RPMI7951 (cell line): ENCODE results near the gene OPRD1. TPM values are rescaled to one million over a fixed set of nuclear protein-coding genes. Genes with fewer than 3 reads are reported as not detected.
"Not testable (repeated sequence)": the region's sequence is repeated elsewhere in the genome, so short reads cannot be mapped to it uniquely, and the experiment has no call there.

ENCODE experiments used
- DNase-seq: peaks from one replicate; pipeline ENCODE4 v3.0.0-alpha.2; 2012; ENCODE audit warnings: low read depth
- total RNA-seq: library from RNA; depleted of rRNA; stranded (reverse); fragments of >200 nt; shearing (Covaris generic); gene quantifications from 2 replicates; pipeline ENCODE4 v1.2.3, GENCODE V29; 2014

Gene OPRD1
- total RNA-seq, 1 experiment from 2014 or later = 0.96 TPM

DNA sequence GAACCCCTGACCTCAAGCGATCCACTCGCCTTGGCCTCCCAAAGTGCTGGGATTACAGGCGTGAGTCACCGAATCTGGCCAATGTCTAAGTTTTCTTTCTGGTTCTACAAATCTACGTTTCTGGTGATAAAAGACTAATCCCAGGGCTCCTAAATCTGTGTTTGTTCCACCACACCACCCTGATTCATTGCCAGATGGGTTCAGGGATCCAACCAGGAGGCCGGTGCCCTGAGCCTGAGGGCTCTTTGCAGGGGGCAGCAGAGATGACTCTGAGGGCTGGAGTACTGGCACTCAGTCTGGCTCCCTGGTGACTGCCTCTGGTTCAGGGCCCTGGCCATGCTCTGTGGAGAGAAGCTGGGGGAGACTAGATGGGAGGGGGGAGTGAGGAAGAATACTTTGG lies 10.5 kb upstream of the OPRD1 start:
- peak; percentile 56 for DNase-seq

DNA sequence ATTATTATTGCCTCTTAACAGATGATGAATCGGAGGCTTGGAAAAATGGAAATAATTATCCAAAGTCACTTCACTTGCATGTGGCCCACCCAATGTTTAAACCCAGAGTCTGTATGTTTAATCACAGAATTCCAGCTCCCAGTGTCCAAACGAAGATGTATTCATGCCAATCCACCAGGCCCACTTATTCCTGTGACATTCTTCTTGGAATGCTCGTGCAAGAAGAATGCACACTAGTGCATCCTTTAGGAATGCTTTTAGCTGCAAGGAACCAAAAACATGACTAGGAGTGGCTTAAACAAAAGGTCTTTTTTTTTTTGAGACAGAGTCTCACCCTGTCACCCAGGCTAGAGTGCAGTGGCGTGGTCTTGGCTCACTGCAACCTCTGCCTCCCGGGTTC lies 8.9 kb upstream of the OPRD1 start:
- no peak for DNase-seq

- DNase-seq = no peak
Measured at GRCh38 chr1:28803662-28804061, 8.3 kb upstream of the OPRD1 start.

DNA sequence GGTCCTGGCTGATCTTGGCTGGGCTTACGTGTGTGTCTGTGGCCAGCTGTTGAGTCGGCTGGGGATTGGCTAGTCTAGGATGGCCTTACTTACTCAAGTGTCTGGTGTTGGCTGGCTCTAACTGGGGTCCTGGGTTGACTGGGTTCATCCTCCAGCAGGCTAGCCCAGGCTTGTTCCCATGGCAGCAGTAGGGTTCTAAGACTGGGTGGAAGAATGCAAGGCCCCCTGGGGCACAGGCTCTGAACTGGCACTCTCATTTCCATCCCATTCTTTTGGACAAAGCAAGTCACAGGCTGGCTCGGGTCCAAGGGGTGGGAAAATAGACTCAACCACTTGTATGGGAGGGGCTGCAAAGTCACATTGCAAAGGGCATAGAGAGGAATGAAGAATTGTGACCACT lies 7.9 kb upstream of the OPRD1 start:
- no peak for DNase-seq

GRCh38 chr1:28807046-28807445 lies 4.9 kb upstream of the OPRD1 start:
- no peak for DNase-seq

DNA sequence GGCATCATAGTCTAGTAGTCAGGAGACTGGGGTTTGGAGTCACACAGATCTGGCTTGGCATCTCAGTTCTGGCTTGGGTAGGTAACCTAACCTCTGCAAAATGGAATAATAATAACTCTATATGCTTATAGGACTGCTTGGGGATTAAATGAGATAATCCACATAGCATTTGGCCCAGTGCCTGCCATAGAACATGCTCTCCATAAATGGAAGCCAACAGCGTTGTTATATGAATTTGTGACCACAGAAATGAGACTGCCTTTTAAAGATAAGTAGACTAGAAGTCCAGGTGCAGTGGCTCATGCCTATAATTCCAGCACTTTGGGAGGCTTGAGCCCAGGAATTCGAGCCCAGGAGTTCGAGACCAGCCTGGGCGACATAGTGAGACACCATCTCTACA lies 4.0 kb upstream of the OPRD1 start:
- DNase-seq = no peak

DNA sequence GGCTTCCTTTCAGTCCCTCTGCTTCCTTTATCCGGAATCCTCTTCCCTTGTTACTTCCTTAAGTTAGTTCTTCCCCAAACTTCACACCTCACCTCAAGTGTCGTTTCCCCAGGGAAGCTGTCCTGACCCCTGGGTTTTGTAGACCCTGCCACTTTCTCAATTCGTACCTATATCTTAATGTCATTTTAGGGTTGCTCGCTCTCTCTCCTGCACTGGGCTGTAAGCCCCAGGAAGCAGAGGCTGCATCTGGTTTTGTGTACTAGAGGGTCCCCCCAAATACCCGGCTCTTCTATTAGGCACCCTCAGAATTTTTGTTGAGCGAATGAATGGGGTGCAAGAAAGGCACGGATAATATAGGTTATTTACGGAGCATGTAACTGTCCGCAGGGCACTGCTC lies 603 bp upstream of the OPRD1 start:
- DNase-seq = no peak

DNA sequence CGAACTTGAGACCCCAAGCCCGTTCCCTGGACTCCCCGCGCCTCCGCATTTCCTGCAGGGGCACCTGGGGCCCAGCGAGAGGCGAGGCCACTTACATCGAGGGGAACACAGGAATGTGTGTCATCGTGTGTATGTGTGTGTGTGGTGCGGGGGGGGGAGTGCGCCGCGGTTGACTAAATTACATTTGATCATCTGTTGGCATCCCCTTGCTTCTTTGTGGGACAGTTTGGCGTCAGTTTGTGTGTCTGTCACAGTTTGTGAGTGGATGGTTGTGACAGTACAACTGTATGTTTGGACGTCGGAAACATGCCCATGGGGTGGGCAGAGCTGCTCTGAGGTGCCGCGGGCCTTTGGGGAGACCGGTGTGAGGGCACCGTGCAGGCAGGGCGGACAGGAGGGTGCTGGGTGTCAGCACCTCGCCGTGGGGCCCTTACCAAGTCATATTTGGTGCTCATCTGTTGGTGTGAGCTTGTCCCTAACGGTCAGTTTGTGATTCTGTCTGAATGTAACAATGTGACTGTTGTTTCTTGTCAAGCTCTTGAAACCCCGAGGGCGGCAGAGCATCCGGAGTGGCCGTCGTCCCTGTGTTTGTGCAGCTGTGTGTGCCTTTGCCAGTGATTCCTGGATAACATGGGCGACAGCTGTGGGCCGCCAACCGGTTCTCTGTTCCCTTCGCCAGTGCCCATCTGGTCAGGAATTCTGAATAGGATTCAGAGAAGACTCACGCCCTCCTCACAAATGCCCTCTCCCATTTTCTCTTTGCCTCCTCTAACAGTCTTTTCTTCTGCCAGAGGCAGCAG lies 899 bp downstream of the OPRD1 start:
- peak; percentile 74 for DNase-seq

DNA sequence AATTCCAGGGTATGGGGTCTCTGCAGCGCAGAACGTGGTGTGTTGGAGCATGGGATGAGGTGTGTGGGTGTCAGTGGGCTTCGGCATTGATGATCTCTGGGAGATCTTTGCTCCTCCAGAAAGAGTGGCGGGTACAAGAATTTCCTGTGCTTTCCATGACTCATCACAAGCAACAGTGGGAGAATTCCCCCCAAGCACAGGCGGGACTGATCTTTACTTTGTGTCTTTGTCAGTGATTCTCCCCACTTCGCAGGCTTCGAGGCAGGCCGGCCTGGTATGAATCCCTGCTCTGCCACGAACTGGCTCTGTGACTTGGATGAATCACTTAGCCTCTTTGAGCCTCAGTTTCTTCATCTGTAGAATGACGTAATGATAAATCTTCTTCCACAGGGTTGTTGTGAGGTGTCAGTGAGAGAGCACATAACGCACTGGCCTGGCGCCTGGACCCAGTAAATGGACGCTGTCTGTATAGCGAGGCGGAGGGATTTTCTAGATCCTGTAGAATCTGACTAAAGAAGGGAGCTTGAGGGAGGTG lies 2.0 kb downstream of the OPRD1 start:
- peak; percentile 58 for DNase-seq

DNA sequence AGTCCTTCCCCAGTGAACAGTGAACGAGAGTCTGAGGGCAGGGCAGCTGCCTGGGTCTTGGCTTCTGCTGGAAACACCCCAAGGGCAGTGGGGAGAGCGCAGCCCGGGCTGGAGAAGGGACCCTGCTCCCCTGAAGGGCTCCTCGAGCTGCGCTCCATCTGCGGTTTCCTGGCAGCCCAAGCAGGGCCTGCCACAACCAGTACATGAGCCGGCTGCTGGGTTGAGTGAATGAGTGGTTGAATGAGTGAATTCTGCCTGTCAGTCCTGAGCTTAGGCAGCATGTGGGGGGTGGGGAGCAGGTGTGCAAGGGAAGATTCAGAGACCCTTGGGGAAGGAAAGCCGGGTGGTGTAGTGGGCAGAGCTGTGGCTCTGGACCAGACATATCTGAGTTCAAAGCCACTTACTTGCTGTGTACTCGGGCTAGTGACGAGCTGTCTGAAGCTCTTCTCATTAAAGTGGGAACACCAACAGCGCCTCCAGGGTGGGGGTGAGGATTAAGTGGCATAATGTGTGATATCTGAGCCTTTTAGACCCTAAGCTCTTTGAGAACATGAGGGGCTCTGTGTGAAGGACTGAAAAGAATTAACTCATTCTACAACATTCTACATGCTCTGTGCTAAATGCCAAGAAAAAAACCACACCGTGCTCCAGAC lies 3.7 kb downstream of the OPRD1 start:
- peak; percentile 19 for DNase-seq

GRCh38 chr1:28817133-28817532 lies 5.2 kb downstream of the OPRD1 start:
- no peak for DNase-seq

DNA sequence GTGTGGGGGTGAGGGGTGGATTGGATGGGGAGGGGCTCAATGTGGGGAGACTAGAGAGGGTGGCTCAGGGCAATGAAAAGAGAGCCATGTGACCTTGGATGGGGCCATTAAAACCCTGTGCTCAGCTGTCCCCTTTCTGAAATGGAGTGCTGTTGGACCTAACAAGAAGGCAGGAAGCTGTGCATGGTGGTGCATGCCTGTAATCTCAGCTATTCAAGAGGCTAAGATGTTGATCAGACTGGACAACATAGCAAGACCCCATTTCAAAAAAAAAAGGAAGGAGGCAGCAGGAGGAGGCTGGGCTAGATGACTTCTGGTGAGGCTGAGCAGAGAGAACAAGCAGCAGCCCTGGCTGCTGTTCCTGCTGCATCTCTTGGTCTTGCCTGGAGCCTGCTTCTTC lies 7.0 kb downstream of the OPRD1 start:
- DNase-seq = no peak

DNA sequence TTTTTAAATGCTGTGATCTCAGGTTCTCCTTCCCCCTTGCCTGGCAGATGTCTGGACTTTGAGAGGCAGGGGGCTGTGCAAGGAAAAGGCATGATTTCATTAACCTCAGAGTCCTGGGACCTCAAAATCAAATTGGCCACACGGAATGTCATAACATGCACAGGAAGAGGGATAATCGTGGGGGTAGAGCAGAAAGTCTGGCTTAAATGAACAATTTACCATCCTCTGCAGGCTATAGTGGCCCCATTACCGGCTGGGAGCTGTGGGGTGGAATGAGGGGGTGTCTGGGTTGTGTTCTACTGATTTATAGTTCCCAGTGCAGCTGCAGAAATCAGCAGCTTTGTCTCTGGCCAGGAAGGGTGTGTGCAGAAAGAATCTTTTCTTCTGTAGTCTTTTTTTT lies 10.8 kb downstream of the OPRD1 start:
- DNase-seq = no peak

DNA sequence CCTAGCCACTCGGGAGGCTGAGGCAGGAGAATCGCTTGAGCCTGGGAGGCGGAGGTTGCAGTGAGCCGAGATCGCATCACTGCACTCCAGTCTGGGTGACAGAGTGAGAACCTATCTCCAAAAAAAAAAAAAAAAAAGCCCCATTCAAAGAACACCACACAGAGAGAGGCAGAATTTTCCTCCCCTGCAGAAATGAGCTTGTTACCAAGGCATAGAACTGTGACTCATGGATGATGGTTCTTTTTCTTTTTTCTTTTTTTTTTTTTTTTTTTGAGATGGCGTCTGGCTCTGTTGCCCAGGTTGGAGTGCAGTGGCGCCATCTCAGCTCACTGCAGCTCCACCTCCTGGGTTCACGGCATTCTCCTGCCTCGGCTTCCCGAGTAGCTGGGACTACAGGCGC lies 12.1 kb downstream of the OPRD1 start:
- peak; percentile 42 for DNase-seq

DNA sequence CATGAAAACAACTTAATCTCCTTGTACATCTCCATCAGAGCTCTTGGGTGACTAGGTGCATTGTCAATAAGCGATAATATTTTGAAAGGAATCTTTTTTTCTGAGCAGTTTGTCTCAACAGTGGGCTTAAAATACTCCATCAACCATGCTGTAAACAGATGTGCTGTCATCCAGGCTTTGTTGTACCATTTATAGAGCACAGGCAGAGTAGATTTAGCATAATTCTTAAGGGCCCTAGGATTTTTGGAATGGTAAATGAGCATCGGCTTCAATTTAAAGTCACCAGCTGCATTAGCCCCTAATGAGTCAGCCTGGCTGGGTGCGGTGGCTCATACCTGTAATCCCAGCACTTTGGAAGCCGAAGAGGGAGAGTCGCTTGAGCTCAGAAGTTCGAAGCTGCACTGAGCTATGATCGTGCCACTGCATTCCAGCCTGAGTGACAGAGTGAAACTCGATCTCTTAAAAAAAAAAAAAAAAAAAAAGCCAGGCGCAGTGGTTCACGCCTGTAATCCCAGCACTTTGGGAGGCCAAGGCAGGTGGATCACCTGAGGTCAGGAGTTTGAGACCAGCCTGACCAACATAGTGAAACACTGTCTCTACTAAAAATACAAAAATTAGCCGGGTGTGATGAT lies 16.4 kb downstream of the OPRD1 start:
- DNase-seq = not testable (repeated sequence)

DNA sequence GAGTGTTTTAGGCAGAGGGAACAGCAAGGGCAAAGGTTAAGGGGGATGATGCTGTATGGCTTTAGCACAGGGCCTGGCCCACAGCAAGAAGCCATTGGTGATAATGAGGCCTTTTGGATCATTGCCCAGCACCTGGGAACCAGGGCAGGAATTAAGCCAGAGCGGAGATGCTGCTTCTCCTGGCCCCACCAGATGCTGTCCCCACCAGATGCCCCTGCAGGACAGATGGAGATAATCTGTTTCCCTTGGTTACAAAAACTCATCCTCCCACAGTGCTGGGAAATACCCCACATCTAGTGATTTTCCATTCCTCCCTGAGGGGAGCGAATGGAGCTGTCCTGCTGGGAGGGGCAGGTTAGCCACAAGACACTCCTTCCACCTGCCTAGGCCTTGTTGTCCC lies 18.8 kb downstream of the OPRD1 start:
- DNase-seq = peak; percentile 62

- DNase-seq = no peak
Measured at GRCh38 chr1:28832966-28833365, 21.0 kb downstream of the OPRD1 start.

DNA sequence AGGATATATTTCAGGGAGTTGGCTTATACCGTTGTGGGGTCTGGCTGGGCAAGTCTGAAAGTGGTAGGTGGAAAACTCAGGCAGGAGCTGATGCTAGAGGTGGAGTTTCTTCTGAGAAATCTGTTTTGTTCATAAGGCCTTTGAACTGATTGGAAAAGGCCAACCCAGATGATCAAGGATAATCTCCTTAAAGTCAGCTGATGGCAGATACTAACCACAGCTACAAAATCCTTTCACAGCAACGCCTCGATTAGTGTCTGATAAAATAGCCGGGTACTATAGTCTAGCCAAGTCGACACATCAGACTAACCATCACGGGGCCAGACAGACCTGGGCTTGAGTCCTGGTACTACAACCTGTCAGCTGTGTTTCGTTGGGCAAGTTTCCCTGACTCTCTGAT lies 21.4 kb downstream of the OPRD1 start:
- no peak for DNase-seq

DNA sequence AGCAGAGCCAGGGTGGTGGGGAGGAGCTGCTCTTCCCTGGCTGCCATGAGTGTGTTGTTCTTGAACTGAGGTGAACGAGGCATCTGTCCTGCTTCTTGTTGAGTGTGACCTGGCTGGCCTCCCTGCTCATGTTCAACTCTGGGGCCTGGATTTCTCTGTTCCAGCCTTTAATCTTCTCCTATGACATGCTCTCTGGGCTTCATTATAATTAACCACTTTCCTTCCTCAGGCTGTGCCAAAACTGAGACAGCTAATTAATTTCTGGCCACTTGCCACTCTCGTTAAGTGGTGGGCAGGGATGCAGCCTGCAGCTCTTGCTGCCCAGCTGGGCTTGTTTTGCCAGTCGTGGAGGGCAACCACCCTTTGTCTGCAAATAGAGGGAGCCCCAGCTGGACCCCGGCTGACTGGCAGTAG lies 23.3 kb downstream of the OPRD1 start:
- peak; percentile 51 for DNase-seq

- DNase-seq = no peak
Measured at GRCh38 chr1:28836421-28836956, 24.5 kb downstream of the OPRD1 start.

GRCh38 chr1:28840928-28841544 lies 29.1 kb downstream of the OPRD1 start:
- no peak for DNase-seq
